Ovary (tissue), 3 donors: ENCODE results near the gene RAB31.

ENCODE experiments used
- EP300 ChIP-seq: sonication (generic); formaldehyde crosslinking; IDR thresholded peaks from one replicate; pipeline ENCODE4 v1.6.1; 2017; ENCODE audit warnings: antibody characterized with exemption
- POLR2A ChIP-seq: fragments of 450-650 bp; IDR thresholded peaks from one replicate; pipeline ENCODE4 v1.6.1; 2017; ENCODE audit warnings: antibody characterized with exemption, mild to moderate bottlenecking, moderate library complexity
- TF ChIP-seq, protein P1 (sequence below), 3 donors: fragments of 450-650 bp in 2 of 3; fragments of 200-600 bp in 1 of 3; IDR thresholded peaks; one replicate each; pipeline versions ENCODE4 v1.5.1 to v1.8.0; 2016 to 2022; ENCODE audit warnings: antibody characterized with exemption in 3 of 3, mild to moderate bottlenecking in 1 of 3
- donor health status: DM: no; HTN: no; CAD: no.

DNA sequence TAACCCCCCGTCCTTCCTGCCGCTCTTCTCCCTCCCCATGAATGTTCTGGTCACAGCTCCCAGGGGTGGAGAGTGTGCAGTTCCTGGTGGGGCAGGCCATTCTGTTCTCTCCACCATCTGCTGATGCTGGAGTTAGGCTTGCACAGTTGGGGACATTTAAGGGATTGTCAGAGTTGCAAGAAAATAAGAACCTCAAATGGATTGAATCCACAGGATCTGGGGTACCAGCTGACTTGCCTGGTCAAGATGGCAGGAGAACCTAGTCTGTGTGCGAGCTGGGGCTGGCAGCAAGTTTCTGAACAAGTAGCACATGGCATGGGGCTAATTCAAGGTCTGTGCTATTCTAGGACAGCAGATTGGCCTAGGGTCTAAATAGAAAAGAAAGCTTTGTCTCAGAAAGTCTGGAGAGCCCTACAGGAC is 116.9 kb downstream of the RAB31 start:
- TF ChIP-seq POLR2A: no peak
- TF ChIP-seq, protein P1, sequence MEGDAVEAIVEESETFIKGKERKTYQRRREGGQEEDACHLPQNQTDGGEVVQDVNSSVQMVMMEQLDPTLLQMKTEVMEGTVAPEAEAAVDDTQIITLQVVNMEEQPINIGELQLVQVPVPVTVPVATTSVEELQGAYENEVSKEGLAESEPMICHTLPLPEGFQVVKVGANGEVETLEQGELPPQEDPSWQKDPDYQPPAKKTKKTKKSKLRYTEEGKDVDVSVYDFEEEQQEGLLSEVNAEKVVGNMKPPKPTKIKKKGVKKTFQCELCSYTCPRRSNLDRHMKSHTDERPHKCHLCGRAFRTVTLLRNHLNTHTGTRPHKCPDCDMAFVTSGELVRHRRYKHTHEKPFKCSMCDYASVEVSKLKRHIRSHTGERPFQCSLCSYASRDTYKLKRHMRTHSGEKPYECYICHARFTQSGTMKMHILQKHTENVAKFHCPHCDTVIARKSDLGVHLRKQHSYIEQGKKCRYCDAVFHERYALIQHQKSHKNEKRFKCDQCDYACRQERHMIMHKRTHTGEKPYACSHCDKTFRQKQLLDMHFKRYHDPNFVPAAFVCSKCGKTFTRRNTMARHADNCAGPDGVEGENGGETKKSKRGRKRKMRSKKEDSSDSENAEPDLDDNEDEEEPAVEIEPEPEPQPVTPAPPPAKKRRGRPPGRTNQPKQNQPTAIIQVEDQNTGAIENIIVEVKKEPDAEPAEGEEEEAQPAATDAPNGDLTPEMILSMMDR (IDR thresholded peaks at IDR 0.05): no peak
- no peak for TF ChIP-seq EP300
